Stimulated activated CD8-positive, alpha-beta memory T cell treated with anti-CD3 and anti-CD28 coated beads, Interleukin-15, amount 100 ng/mL, for 24 hours (primary cell): ENCODE data around the gene DCAF7.
A peak's percentile ranks its signal among the peaks of the same experiment; 100 is the strongest.

Experiments
- DNase-seq: peaks from one replicate; pipeline ENCODE4 v3.0.0-alpha.2; 2020; ENCODE audit warnings: low read depth

DCAF7 gene

DNA sequence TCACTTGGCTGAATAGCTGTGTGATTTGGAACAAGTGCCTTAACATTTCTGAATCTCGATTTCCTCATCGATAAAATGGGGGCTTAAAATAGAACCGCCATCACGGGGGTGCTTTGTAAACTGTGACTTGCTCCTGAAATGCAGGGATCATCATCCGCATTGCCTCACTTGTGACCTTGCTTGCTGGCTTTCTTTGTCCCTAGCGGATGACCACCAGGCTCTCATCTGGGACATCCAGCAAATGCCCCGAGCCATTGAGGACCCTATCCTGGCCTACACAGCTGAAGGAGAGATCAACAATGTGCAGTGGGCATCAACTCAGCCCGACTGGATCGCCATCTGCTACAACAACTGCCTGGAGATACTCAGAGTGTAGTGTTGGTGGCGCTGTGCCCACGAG is 38.5 kb downstream of the DCAF7 start:
- DNase-seq: no peak

- no peak for DNase-seq
Observed at GRCh38 chr17:63589646-63590045, 39.4 kb downstream of the DCAF7 start.

- no peak for DNase-seq
Observed at GRCh38 chr17:63592797-63593196, 42.5 kb downstream of the DCAF7 start.

- DNase-seq: no peak
Observed at GRCh38 chr17:63595132-63595531, 44.9 kb downstream of the DCAF7 start.

DNA sequence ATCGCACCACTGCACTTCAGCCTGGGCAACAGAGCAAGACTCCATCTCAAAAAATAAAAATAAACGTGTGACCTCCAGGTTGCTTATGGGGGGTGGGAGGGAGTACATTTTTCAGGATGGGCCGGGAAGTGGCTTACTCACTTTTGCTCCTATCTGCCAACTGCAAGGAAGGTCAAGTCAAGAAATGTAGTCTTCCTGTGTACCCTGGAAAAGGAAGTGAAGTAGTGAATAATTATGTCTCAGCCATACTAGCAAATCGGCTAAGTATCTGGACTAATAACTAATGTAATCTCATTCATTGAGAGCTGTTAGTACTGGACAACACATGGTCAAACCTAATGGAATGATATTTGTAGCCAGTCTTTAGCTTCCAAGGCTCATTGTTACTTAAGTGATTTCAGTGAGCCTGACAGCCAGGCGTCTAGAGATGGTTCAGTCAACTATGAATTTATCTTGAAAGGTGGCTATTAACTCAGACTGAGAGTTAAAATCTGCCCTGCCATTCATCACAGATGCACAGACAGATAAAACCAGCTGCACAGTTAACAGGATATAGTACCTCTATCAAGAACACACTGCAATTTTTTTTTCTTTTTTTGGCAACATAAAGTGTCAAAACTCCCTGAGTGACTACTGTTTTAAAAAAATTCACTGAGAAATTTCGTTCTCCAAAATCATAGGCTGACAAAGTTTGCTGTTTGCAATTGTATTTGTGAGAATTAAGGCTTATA is 46.7 kb downstream of the DCAF7 start:
- DNase-seq: no peak

- no peak for DNase-seq
Observed at GRCh38 chr17:63598281-63598680, 48.0 kb downstream of the DCAF7 start.

GRCh38 chr17:63600569-63601438 is 50.5 kb downstream of the DCAF7 start, which contains the start of gene TACO1:
TACO1 (plus strand) TSS chr17:63600895; CDS start chr17:63601084, 189 bp downstream.
- DNase-seq: peak; percentile 47

DNA sequence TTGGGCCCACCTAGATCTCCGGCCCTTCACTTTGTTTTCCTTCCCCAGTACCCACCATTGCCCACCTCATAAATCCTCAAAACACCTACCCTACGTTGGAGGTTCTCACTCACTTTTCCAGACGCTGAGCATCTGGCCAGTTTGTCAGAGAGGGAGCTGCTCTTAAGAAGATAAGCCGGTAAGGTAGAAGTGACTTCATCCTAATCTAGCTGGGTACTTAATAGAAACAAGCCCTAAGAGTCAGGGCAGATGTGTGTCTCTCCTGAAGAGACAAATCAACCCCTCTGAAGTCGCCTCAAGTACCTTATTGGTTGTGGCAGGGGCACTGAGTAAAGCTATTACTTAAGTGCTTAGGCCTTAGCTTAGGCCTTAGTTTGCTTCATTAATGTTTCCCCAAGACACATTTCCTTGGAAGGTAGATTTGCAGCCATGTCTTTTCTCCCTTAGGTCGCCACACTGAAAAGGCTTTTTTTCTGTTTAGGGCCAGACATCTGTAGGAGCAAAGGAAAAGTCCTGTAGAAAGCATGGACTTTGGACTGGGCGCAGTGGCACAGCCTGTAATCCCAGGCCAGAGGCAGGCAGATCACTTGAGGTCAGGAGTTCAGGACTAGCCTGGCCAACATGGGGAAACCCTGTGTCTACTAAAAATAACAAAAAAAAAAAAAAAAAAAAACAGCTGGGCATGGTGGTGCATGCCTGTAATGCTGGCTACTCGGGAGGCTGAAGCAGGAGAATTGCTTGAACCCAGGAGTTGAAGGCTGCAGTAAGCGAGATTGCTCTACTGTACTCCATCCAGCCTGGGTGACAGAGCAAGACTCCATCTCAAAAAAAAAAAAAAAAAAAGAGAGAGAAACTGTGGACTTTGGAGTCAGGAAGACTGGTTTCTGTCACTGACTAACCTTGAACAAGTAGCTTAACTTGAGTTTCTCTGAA is 51.4 kb downstream of the DCAF7 start:
- no peak for DNase-seq

DNA sequence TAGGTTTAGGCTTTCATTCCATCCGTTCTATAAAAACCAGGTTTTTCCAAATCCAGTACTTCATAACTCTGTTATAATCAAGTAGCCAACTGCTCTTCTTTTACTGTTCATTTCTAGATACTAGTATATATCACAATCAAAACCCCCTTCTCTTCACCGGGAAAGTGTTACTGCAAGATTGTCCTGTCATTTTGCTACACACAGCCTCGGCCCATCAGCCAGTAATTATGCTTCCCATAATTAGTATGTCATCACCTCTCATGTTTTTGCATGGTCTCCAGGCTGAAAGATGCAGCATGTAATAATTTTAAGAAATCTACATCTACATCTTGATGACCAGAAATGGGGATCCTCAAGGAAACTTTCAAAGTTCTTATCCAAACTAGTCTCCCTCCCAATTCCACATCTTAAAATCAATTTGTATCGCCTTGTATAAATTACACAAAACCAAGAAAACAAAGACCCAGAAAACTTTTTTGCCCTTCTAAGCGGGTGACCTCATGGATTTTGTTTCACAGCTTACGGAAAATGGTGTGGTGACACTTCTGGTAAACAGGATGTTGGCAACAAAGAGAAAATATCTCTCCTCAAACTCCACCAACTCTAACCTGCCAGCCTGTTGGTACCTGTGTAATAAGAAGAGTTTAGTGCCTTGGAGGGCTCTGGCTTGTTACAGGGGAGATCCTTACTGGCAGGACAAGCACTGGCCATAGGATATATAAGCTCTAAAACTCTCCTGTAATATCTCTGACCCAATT is 59.7 kb downstream of the DCAF7 start:
- no peak for DNase-seq

- no peak for DNase-seq
Observed at GRCh38 chr17:63610854-63611253, 60.6 kb downstream of the DCAF7 start.

DNA sequence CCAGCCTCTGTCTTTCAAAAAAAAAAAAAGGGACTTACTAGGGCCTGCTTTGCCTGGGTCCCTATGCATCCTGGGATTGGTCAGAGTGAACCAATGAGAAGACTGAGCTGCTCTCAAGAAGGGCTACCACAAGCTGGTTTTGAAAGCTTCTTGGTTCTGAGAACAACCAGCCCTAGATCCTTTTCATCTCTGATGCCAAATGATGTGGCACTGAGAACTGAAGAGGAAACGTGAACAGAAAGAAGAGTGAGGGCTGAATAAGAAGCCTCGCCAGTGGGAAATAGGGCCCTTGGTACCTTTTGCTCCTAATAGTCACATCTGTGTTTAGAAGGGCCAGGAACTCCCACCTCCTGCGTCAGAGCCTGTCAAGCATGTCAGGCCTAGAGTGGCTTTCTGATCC is 61.1 kb downstream of the DCAF7 start:
- DNase-seq: no peak

GRCh38 chr17:63613663-63614062 is 63.4 kb downstream of the DCAF7 start:
- no peak for DNase-seq

- DNase-seq: no peak
Observed at GRCh38 chr17:63621229-63621683, 71.0 kb downstream of the DCAF7 start.

GRCh38 chr17:63621684-63622573 is 71.7 kb downstream of the DCAF7 start, which contains the start of gene MAP3K3:
MAP3K3 (plus strand) TSS chr17:63622417; CDS start chr17:63622760, 343 bp downstream.
- peak; percentile 82 for DNase-seq

- peak; percentile 34 for DNase-seq
Observed at GRCh38 chr17:63622574-63623390, 72.5 kb downstream of the DCAF7 start.

GRCh38 chr17:63623786-63624530 is 73.7 kb downstream of the DCAF7 start:
- DNase-seq: no peak

- DNase-seq: no peak
Observed at GRCh38 chr17:63624531-63624880, 74.2 kb downstream of the DCAF7 start.

DNA sequence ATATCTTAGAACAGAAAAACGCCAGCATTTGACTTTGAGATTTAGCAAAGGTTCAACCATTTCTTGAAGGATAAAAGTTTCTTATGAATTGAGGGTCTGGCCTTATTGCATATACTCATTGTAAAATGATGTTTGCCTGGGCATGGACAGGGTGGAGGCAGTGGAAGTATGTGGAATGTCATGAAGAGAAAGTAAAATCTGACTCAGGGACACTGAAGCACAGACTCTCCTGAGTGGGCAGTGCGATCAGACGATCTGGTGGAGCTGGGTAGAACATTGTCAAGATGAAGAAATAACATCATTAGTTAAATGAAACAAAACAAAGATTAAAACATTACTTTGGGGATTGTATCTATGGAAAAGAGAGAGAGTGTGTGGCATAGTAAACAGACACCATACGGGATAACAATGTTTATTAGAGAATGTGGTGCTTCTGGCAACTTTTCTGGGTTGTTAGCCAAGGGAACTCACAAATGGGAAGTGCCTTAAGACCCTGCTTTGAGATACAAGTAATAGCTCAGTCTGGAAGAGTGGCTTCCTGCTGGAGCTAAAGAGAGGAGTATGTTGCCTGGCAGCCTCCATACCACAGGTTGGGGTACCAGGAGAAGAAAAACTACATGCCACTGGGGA is 76.4 kb downstream of the DCAF7 start:
- DNase-seq: no peak
